Measurements from ENCODE around the gene EDAR.

The EDAR gene

DNA sequence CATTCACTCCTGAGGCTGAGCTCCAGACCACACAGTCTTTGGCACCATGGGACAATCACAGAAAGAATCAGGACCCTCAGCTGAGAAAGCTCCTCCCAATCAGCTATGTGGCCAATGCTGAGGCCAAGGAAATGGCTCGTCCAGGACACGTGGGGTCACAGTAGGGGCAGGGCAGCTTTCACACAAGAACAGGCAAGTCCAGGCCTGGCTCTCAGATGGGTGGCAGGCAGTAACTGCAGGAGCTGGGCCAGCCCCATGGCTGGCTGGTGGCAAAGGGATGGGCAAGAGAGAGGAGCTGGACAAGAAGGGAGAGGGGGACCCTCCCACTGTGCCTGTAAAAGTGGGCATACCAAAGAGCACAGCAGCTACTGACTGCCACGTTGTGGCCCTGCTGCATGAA lies 12.2 kb upstream of the EDAR start:
- H3K27ac ChIP-seq (ENCODE audit: low read depth, low read length) = no peak overlapping the region
- no peak overlapping the region for H3K4me3 ChIP-seq (ENCODE audit: low read depth, low read length)
- H3K27me3 ChIP-seq (ENCODE audit: control insufficient read depth, insufficient read depth, low read length) = no peaks in the 10 kb centered on the region
- H3K4me1 ChIP-seq (ENCODE audit: control insufficient read depth, insufficient read depth, low read length) = no peaks in the 10 kb centered on the region
- H3K36me3 ChIP-seq (ENCODE audit: control insufficient read depth, insufficient read depth, low read length) = no peaks in the 10 kb centered on the region
- H3K9ac ChIP-seq (ENCODE audit: low read depth, low read length) = no peak overlapping the region
- H3K9me3 ChIP-seq (ENCODE audit: control insufficient read depth, insufficient read depth, low read length) = no peaks in the 10 kb centered on the region

DNA sequence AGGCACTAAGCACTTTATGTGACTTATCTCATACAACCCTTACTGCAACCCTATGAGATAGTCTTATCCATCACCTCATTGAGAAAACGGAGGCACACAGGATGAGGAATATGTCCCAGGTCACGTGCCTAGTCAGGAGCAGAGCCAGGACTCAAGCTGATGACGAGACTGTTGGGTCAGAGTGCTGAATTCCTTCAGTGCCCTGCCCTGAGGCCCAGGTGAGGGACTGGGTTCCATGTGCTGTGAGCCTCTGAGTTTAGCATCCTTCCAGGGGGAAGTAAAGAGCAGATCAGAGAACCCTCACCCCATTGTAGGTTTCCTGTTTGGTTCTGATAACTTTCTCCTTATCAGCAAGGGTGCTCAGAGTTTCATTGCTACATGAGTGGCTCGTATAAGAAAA lies 11.7 kb upstream of the EDAR start:
- Histone ChIP-seq H3K4me1 (ENCODE audit: control insufficient read depth, insufficient read depth, low read length) (no peaks in the 10 kb centered on the region), H3K9me3 (ENCODE audit: control insufficient read depth, insufficient read depth, low read length) (no peaks in the 10 kb centered on the region), H3K27ac (ENCODE audit: low read depth, low read length) (no peak overlapping the region), H3K27me3 (ENCODE audit: control insufficient read depth, insufficient read depth, low read length) (no peaks in the 10 kb centered on the region), H3K9ac (ENCODE audit: low read depth, low read length) (no peak overlapping the region), H3K4me3 (ENCODE audit: low read depth, low read length) (no peak overlapping the region), H3K36me3 (ENCODE audit: control insufficient read depth, insufficient read depth, low read length) (no peaks in the 10 kb centered on the region)

DNA sequence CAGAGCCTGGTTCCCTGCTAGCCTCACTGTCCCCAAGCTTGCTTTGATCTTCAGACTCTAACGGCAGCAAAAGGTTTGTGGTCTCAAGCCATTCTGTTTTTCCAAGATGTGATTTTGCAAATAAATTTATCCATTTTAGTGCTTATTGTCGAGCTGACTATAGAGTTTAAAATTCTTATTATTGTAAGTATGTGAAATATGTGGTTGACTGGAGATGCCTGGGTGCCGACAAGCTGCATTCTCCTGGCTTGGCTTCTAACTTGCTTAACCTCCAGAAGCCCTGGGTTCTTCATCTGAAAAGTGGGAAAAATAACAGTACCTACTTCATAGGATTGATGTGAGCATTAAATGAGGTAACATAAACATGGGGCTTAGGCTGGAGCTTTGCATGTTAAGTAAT lies 9.9 kb upstream of the EDAR start:
- Histone ChIP-seq H3K4me1 (ENCODE audit: control insufficient read depth, insufficient read depth, low read length) (no peaks in the 10 kb centered on the region), H3K36me3 (ENCODE audit: control insufficient read depth, insufficient read depth, low read length) (no peaks in the 10 kb centered on the region), H3K9ac (ENCODE audit: low read depth, low read length) (no peak overlapping the region), H3K4me3 (ENCODE audit: low read depth, low read length) (no peak overlapping the region), H3K9me3 (ENCODE audit: control insufficient read depth, insufficient read depth, low read length) (no peaks in the 10 kb centered on the region), H3K27ac (ENCODE audit: low read depth, low read length) (no peak overlapping the region), H3K27me3 (ENCODE audit: control insufficient read depth, insufficient read depth, low read length) (no peaks in the 10 kb centered on the region)

- Histone ChIP-seq H3K9ac (ENCODE audit: low read depth, low read length) (no peak overlapping the region), H3K36me3 (ENCODE audit: control insufficient read depth, insufficient read depth, low read length) (no peaks in the 10 kb centered on the region), H3K4me3 (ENCODE audit: low read depth, low read length) (no peak overlapping the region), H3K9me3 (ENCODE audit: control insufficient read depth, insufficient read depth, low read length) (no peaks in the 10 kb centered on the region), H3K4me1 (ENCODE audit: control insufficient read depth, insufficient read depth, low read length) (no peaks in the 10 kb centered on the region), H3K27me3 (ENCODE audit: control insufficient read depth, insufficient read depth, low read length) (no peaks in the 10 kb centered on the region), H3K27ac (ENCODE audit: low read depth, low read length) (no peak overlapping the region)
Measured at GRCh38 chr2:108994178-108994577, 5.2 kb upstream of the EDAR start.

DNA sequence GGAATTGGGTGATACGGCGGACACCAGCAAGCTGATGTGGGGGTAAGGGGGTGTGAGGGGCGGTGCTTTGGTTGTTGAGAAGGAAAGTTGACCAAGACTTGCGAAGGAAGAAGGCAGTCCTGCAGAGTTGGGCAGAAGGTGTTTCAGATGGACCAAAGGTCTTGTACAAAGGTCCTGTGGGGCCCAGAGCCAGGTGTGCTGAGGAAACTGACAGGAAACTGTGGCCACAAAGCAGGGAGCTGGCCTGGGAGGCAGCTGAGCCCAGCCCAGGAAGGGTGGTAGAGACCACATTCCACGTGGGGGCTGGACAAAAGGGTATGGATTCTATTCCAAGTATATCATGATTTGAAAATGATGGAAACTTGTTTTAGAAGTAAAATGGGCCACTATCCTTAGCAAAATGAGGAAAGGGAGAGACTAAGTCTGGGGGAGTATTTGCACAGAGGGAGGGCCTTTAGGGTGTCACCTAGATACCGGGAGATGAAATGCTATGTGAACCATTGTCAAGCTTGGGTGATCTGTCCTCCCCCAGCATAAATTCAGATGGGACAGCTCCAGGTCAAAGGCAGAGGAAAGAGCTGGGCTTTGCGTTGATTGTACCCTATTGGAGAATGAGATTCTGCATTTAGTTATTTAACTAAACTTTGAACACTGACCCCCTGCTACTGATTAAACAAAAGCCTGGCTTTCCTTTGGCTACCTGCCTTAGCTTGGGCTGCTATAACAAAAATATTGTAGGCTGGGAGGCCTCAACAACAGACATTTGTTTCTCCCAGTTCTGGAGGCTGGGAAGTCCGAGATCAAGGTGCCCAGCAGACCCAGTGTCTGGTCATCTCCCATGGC lies 4.3 kb upstream of the EDAR start:
- Histone ChIP-seq H3K36me3 (ENCODE audit: control insufficient read depth, insufficient read depth, low read length) (no peaks in the 10 kb centered on the region), H3K27ac (ENCODE audit: low read depth, low read length) (no peak overlapping the region), H3K27me3 (ENCODE audit: control insufficient read depth, insufficient read depth, low read length) (peaks cover 3% of the 10 kb centered on the region; the same call in 1 of the 2 replicates), H3K4me3 (ENCODE audit: low read depth, low read length) (no peak overlapping the region), H3K4me1 (ENCODE audit: control insufficient read depth, insufficient read depth, low read length) (no peaks in the 10 kb centered on the region), H3K9me3 (ENCODE audit: control insufficient read depth, insufficient read depth, low read length) (no peaks in the 10 kb centered on the region), H3K9ac (ENCODE audit: low read depth, low read length) (no peak overlapping the region)

- no peak overlapping the region for H3K27ac ChIP-seq (ENCODE audit: low read depth, low read length)
- no peak overlapping the region for H3K9ac ChIP-seq (ENCODE audit: low read depth, low read length)
- H3K27me3 ChIP-seq (ENCODE audit: control insufficient read depth, insufficient read depth, low read length) = peaks cover 3% of the 10 kb centered on the region; the same call in 1 of the 2 replicates
- no peaks in the 10 kb centered on the region for H3K4me1 ChIP-seq (ENCODE audit: control insufficient read depth, insufficient read depth, low read length)
- no peak overlapping the region for H3K4me3 ChIP-seq (ENCODE audit: low read depth, low read length)
- H3K9me3 ChIP-seq (ENCODE audit: control insufficient read depth, insufficient read depth, low read length) = no peaks in the 10 kb centered on the region
- no peaks in the 10 kb centered on the region for H3K36me3 ChIP-seq (ENCODE audit: control insufficient read depth, insufficient read depth, low read length)
Measured at GRCh38 chr2:108988076-108988795, 784 bp downstream of the EDAR start.

DNA sequence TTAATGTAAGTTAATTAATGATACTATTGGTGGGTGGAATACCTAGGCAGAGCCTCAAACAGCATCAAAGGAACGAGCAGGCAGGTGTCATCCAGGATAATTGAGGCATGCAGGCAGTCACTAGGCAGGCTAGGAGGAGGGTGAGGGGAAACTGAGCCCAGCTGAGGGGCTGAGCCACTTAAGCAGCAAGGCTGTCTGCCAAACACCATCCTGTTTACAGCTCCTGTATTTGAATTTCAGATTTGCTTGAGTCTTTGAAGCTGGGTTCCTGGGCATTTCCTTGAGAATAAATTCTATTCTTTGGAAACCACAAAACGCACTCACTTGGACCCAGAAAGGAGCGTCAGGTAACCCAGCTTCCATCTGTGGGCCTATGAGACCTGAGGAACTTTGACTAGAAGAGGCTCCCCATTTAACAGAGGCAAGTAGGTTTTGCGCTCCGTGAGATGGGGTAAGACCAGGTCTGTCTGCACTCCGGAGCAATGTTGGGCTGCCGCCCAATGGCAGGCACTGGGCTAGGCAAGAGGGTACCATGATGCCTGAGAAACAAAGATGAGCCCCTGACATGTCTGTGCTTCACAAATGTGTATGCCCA lies 2.0 kb downstream of the EDAR start:
- Histone ChIP-seq H3K27me3 (ENCODE audit: control insufficient read depth, insufficient read depth, low read length) (peaks cover 3% of the 10 kb centered on the region; the same call in 1 of the 2 replicates), H3K27ac (ENCODE audit: low read depth, low read length) (no peak overlapping the region), H3K4me1 (ENCODE audit: control insufficient read depth, insufficient read depth, low read length) (no peaks in the 10 kb centered on the region), H3K9ac (ENCODE audit: low read depth, low read length) (no peak overlapping the region), H3K9me3 (ENCODE audit: control insufficient read depth, insufficient read depth, low read length) (no peaks in the 10 kb centered on the region), H3K4me3 (ENCODE audit: low read depth, low read length) (no peak overlapping the region), H3K36me3 (ENCODE audit: control insufficient read depth, insufficient read depth, low read length) (no peaks in the 10 kb centered on the region)

GRCh38 chr2:108983610-108984009 lies 5.4 kb downstream of the EDAR start:
- H3K4me3 ChIP-seq (ENCODE audit: low read depth, low read length) = no peak overlapping the region
- H3K27ac ChIP-seq (ENCODE audit: low read depth, low read length) = no peak overlapping the region
- no peaks in the 10 kb centered on the region for H3K9me3 ChIP-seq (ENCODE audit: control insufficient read depth, insufficient read depth, low read length)
- no peaks in the 10 kb centered on the region for H3K36me3 ChIP-seq (ENCODE audit: control insufficient read depth, insufficient read depth, low read length)
- no peaks in the 10 kb centered on the region for H3K4me1 ChIP-seq (ENCODE audit: control insufficient read depth, insufficient read depth, low read length)
- no peak overlapping the region for H3K9ac ChIP-seq (ENCODE audit: low read depth, low read length)
- H3K27me3 ChIP-seq (ENCODE audit: control insufficient read depth, insufficient read depth, low read length) = no peaks in the 10 kb centered on the region

DNA sequence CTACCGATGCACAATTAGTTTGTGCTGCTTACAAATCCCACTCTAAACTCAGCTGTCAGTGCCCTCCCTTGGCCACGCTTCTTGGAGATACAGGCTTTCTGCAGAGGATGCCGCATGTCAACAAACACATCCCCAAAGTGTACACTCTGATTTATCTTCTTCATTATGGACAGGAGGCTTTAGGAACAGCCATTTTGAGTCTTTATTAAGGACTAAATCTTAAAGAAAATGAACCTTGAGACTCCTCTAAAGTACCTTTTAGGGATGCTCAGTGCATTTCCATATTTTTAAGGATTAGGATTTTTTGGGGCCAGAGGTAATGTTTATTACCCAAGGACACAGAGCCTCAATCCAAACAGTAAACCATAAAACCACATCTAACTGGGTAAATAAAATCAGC lies 6.0 kb downstream of the EDAR start:
- H3K27ac ChIP-seq (ENCODE audit: low read depth, low read length) = no peak overlapping the region
- no peaks in the 10 kb centered on the region for H3K27me3 ChIP-seq (ENCODE audit: control insufficient read depth, insufficient read depth, low read length)
- no peak overlapping the region for H3K4me3 ChIP-seq (ENCODE audit: low read depth, low read length)
- no peaks in the 10 kb centered on the region for H3K4me1 ChIP-seq (ENCODE audit: control insufficient read depth, insufficient read depth, low read length)
- H3K9ac ChIP-seq (ENCODE audit: low read depth, low read length) = no peak overlapping the region
- H3K9me3 ChIP-seq (ENCODE audit: control insufficient read depth, insufficient read depth, low read length) = no peaks in the 10 kb centered on the region
- H3K36me3 ChIP-seq (ENCODE audit: control insufficient read depth, insufficient read depth, low read length) = no peaks in the 10 kb centered on the region

DNA sequence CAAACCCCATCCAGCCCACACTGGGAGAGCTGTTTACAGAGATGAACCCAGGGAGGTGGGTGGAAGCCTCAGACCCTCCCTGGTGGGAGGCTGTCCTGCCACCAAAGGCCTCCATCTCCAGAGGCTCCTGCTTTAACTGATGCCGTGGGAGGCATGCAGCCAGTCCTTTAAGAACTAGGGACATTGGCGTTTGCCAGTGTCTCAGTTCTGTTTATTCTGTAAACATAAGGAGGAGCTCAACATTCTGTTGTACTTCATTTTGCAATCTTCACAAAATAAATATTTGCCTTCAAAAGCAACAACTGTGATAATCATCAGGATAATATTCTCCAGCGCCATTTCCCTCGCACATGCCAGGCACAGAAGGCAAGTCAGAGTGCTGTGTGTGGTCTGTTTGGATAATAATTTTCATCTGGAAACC lies 6.8 kb downstream of the EDAR start:
- Histone ChIP-seq H3K4me1 (ENCODE audit: control insufficient read depth, insufficient read depth, low read length) (no peaks in the 10 kb centered on the region), H3K4me3 (ENCODE audit: low read depth, low read length) (no peak overlapping the region), H3K27me3 (ENCODE audit: control insufficient read depth, insufficient read depth, low read length) (no peaks in the 10 kb centered on the region)

DNA sequence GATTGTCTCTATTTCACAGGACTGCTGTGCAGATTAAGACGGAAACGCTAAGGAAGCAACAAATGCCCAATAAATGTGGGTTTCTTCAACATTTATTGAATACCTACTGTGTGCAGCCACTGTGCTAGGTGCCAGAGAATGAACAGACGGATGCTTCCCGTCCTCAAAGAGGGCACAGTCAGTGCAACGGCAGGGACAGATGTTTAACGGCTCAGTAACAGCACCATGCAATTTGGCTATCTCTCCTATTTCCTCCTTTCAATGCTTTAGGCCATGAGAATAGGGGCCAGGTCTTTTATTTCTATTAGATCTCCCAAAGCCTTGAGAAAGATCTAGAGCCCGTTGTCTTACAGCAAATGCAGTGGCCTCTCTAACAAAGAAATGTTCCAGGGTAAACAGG lies 7.2 kb downstream of the EDAR start:
- Histone ChIP-seq H3K27me3 (ENCODE audit: control insufficient read depth, insufficient read depth, low read length) (no peaks in the 10 kb centered on the region), H3K27ac (ENCODE audit: low read depth, low read length) (no peak overlapping the region)

More for the DNA sequence above, 6.8 kb downstream of the EDAR start:
- Histone ChIP-seq H3K36me3 (ENCODE audit: control insufficient read depth, insufficient read depth, low read length) (no peaks in the 10 kb centered on the region), H3K27ac (ENCODE audit: low read depth, low read length) (no peak overlapping the region), H3K9ac (ENCODE audit: low read depth, low read length) (no peak overlapping the region), H3K9me3 (ENCODE audit: control insufficient read depth, insufficient read depth, low read length) (no peaks in the 10 kb centered on the region)

More for the DNA sequence above, 7.2 kb downstream of the EDAR start:
- H3K9me3 ChIP-seq (ENCODE audit: control insufficient read depth, insufficient read depth, low read length) = no peaks in the 10 kb centered on the region
- H3K36me3 ChIP-seq (ENCODE audit: control insufficient read depth, insufficient read depth, low read length) = no peaks in the 10 kb centered on the region
- no peak overlapping the region for H3K9ac ChIP-seq (ENCODE audit: low read depth, low read length)
- no peak overlapping the region for H3K4me3 ChIP-seq (ENCODE audit: low read depth, low read length)
- H3K4me1 ChIP-seq (ENCODE audit: control insufficient read depth, insufficient read depth, low read length) = no peaks in the 10 kb centered on the region

Data from HUES48 (cell line).